ENCODE measurements around the gene DENND5A.

The DENND5A gene

DNA sequence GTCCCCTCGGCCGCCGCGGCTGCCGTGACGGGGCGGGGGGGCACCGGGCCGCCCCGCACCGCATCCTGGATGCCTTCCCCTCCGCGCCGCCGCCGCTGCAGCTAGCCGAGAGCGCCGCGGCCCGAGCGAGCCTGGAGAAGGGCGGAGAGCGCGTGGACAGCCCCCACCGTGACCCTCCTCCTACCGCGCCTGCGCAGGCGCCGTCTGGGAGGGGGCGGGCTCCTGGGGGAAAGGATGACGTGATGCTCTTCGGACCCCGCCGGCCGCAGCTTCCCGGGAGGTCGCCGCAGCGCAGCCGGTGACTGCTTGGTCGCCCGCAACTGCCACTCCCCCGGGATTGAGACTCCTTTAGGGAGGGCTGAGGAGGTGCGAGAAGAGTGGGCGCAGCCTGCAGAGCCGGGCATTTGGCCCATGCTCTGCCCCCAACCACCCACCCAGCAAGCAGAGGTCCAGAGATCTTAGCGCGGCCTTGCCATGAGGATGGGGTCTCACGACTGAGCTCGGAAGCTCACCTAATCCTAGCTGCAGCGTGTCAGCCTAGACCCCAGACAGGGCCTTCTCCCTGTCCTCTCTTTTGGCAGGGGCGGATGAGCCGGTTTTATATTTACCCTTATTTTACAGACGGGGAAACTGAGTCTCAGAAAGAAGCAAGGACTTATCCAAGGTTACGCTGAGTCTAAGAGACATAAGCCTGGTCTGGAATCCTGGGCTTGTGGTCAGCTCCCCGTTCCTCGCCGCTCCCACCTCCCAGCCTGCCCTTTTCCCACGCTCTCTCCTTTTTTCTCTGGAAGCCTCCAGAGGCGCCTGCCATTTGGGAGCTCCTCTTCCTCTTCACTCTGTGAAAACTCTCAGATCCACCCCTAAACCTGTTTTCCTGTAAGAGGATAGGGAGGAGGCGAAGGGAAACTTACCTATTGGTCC is at the start of gene DENND5A:
Gene DENND5A (minus strand): TSS at position 140 of the 921 bp plus-strand sequence. CDS start 281 bp downstream, outside the sequence.
- DNase-seq: peak; percentile 91

DNA sequence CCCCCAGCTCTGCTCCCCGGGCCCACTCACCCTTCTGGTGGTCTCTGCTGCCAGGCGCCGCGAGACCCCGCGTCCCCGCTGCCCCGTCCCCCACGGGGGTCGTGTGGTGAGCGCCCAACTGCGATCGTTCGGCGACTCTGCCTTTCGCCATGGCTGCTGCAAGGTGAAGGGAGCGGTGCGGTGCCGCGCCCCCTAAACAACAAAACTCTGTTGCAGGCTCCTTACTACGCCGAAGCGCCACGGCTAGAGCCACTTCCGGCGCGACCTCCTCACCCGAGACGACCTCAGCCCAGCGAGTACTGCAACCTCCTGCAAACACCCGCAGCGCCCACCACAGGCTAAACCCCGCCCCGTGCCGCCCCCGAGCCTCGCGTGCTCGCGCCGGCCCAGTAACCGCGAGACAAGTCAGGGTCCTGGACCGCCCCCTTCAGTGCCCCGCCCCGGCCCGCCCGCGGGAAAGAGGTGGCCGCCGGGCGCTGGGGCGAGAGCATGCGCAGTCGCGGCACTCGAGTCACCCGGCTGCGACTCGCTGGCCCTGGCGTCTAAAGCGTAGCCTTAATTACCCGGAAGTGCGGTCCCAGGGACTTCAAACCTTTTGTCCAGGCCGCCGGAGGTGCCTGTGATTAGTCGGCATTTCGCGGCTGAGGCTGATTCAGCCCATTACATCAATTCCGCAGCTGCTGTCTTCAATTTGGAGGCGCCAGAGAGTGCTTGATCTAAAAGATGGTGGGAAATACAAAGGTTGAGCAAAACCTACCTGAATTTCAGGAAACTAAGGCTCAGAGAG is 49.3 kb upstream of the DENND5A start, which contains the start of gene TMEM41B:
Gene TMEM41B (minus strand): TSS at position 303 of the 787 bp plus-strand sequence. CDS start 152 bp downstream, at position 151.
- DNase-seq: peak; percentile 100

DNA sequence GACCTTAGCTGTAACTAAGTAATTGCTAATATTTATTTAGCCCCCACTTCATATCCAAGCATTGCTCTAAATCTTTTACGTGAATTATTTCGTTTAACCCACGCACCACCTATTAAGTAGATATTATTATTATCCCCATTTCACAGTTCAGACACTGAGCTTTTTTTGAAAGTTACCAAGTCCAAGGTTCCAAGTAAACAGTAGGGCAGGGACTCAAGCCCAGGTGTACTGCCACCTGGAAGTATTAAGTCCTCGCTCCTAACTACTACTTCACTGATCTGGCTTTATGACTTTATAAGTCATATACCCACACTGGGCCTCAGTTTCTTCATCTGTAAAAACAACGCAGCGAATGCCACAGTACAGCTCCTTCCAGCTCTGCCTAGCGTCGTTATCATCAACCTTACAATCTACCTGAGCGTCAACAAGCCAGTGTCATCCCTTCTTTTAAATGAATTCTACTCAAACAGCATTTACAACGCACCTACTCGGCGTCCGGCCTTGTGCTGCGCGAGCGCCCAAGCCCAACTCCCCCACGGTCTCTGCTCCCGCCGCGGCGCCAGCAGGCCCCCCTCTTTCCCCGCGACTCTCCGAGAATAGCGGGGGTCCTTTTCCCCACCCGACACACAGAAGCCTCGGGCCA is 48.6 kb upstream of the DENND5A start:
- peak; percentile 55 for DNase-seq

DNA sequence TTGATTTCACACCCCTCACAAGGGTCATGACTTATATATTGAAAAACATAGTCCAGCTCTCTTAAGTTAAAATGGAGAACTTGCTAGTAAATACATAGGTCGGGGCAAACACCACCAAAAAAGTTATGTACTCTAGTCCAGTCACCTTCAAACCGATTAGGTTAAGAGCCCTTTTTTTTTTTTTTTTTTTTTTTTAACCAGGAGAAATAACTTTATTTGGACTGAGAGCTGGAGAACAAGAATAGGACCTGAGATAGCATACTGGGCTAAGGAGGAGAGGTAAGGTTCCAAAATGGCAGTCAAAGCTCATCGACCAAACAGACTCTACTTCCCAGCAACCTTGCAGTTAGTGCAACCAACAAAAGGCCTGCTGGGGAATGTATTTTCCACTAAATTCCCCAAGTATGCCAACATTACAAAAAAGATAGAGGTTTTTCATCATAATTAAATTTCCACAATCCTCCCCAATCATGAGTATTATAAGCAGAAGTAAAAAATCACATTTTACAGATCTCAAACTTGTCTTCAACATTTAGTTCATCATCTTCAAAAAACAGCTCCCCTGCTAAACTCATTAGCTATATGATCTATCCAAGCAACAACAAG is 45.4 kb upstream of the DENND5A start:
- DNase-seq: no peak

DNA sequence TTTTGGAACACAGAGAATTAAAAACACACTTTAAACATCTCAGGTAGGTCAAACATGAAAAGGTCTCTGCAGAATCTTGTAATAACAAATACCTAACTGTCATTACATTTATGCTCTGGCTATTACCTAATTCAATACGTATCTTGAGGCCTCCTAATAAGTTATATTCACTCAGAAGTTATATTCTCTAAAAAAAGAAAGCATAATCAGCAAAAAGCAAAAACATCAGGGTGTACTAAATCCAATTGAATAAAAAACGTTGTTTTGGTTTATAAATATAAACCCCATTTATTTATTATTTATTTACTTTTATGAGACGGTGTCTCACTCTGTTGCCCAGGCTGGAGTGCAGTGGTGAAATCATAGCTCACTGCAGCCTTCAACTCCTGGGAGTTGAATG is 39.0 kb upstream of the DENND5A start:
- DNase-seq: no peak

DNA sequence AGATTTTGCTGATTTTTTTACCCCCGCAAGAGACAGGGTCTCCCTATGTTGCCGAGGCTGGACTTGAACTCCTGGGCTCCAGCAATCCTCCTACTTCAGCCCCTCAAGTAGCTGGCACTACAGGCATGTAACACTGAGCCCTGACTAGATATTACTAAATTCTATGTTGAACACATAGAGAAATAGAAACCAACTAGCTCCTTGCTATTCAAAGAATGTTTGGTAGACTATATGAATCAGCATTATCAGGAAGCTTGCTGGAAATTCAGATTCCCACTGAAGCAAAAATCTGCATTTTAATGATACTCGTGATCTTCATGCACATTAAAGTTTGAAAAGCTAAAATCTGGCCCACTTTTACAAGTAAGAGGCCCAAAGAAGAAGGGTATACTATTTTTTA is 37.3 kb upstream of the DENND5A start:
- DNase-seq: no peak

DNA sequence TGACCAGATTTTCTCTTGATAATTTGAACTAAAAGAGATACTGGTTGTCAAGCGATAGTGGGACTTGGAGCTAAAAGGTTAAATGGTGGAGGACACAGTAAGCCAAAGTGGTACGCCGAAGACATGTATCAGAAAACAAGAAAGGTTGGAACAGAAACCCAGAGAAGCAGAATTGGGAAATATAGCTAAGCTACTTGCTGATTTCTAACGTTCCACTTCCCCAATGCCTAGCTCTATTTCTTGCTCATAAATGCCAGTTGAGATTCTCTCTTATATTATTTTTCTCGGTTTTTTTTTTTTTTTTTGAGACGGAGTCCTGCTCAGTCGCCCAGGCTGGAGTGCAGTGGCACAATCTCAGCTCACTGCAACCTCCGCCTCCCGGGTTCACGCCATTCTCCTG is 36.6 kb upstream of the DENND5A start:
- no peak for DNase-seq

DNA sequence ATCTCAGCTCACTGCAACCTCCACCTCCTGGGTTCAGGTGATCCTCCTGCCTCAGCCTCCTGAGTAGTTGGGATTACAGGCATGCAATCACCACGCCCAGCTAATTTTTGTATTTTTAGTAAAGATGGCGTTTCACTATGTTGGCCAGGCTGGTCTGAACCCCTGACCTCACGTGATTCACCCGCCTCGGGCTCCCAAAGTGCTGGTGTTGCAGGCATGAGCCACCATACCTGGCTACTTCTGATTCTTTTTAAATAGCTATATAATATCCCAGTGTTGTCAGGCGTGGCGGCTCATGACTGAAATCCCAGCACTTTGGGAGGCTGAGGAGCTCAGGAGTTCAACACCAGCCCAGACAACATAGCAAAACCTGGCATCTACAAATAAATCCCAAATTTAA is 28.5 kb upstream of the DENND5A start:
- no peak for DNase-seq

DNA sequence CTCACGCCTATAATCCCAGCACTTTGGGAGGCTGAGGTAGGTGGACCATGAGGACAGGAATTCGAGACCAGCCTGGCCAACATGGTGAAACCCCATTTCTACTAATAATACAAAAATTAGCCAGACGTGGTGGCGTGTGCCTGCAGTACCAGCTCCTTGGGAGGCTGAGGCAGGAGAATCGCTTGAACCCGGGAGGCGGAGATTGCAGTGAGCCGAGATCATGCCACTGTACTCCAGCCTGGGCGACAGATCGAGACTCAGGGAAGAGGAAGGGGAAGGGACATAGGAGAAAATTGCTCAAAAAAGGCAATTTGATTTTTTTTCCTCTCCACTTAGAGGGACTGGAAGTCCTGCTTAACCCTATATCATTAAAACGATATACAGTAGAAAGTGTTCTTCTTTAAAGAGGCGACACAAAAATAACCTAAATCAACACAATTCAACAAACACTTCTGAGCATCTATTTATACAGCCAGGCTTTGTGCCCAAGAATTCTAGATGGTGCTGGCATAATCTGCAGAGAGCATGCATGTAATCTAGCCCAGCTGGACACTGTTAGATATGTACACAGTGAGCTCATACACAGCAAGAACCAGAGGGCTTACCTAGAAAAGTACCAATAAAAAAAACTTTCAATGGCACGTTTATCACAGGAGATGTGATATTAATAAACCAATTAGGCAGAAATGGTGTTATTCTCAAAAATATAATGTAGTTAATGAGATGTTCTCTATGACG is 20.9 kb upstream of the DENND5A start:
- DNase-seq: peak; percentile 39

DNA sequence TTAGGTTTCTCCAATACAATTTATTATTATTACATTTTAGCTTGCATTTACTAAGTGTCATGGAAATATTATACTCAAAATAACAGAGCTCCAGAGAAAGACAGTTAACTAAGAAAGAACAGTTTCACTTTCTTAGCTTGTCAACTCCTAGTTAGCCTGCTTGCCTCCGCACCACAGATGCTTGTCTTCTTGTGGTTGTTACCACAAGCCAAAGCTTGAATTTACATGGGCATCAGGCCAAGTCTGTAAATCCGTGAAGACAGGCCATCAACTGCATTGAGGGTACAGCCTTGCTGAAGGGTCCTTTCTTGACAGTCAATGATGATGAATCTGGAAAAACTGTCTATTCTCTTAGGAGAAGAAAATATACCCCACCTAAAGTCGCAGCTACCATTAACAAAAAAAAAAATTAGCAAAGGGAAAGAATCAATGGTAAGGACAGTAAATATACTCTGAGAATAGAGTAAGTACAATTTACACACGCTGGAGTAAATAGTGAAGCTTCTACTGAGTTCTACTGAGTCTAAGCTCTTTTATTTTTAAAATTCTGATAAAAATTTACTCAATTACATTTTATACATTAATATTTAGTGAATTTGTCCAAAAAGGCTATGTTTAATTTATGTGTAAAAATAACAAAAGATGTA is 15.6 kb upstream of the DENND5A start:
- peak; percentile 27 for DNase-seq

DNA sequence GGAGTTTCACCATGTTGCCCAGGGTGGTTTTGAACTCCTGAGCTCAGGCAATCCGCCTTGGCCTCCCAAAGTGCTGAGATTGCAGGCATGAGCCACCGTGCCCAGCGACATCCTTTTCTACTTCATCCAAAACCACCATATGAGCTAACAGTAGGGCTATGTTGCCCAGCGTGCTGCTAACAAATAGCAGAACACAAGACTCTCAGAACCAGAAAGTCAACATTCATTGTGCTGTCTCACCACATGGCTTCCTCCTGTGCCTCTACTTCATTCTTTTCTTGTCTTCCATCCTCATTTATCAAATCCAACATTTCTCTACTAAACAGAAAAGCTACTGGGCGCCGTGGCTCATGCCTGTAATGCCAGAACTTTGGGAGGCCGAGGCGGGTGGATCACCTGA is 12.0 kb upstream of the DENND5A start:
- DNase-seq: no peak

DNA sequence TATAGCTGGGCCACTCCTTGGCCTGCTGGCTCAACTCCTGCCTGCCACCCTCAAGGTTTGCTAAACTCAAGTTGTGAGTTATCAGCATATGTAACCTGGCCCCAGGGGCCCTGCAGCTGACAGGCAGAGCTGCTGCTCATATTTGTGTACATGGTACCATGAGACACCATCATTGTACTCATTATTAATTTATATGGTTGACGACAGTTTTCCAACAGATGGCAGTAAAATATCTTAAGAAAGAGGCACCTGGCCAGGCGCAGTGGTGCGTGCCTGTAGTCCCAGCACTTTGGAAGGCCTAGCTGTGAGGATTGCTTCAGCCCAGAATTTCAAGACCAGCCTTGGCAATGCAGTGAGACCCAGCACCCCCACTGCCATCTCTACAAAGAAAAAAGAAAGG is 11.4 kb upstream of the DENND5A start:
- peak; percentile 35 for DNase-seq

DNA sequence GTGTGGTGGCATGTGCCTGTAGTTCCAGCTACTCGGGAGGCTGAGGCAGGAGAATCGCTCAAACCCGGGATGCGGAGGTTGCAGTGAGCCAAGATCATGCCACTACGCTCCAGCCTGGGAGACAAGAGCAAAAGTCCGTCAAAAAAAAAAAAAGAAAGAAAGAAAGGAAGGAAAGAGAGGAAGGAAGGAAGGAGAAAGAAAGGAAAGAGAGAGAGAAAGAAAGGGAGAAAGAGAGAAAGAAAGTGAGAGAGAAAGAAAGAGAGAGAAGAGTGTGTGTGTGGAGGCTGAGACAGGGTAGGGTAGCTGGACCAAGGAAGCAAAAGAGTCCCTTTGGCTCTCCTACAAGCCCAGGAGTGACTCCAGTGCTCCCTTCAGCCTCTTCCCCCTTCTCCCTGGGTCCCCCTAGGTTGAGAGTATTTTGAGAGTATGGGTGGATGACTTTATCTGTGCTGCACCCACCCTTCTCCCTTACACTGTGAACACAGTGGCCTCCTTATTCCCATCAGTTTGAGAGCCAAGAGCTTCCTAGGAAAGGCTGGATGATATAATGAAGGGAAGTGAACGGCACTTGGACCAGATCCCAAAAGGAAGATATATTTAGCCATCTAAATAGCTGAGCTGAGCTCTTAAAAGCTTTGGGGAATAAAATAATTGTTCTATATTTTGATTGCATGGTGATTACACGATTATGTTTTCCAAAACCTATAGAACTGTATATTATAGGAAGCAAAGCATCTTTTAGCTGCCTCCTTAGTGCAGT is 9.5 kb upstream of the DENND5A start:
- no peak for DNase-seq

DNA sequence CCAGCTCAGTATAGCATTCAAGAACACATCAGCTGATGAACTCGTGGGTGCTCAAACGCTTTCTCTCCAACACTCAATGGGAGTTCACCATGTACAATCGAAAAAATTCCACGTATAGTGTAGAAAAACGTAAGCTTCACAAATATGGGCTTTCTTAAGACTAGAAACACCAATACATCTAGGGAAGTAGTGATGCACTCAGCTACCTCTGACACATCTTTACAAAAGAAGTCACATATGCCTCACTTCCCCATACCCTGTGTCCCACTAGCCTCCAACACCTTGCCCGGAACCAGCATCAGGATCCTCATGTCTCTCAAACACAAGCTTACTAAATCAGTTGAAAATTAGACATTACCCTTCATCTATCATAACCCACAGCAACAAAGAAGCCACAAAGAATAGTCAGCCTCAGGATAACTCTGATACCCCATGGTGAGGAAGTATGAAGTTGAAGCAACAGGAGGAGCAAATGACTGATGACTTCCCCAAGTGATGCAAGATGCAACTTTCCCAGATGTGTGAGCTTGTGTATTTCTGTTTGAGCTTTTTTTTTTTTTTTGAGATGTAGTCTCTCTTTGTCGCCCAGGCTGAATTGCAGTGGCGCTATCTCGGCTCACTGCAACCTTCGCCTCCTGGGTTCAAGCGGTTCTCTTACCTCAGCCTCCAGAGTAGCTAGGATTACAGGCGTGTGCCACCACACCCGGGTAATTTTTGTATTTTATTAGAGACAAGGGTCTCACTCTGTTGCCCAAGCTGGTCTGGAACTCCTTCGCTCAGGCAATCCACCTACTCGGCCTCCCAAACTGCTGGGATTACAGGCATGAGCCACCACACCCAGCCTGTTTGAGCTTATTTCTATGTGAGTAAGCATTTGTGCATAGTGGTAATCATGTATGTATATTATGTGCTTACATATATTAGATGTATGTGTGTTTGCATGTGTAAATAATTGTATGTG is 8.5 kb upstream of the DENND5A start:
- DNase-seq: no peak

DNA sequence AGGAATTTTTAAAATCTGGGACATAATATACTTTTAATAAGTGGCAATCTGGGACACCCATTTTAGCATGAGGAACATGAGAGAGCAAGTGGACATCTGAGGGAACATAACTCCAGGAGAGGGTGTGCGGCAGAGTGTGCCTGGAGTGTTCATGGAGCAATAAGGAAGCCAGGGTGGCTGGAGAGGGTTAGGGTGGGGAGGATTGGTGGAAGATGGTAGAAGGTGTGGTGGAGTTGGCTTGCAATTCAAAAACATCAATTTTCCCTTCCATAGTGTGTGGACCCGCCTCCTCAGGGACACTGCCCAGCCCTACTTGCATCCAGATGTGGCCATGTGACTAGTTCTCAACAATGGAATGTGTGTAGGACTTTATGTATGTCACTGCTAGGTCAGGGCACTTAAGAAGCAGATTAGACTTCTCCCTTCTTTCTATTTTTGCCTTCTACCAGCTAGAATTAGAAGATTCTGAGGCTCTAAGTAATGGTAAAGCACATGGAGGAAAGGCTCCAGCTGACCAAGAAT is 4.4 kb upstream of the DENND5A start:
- DNase-seq: no peak

DNA sequence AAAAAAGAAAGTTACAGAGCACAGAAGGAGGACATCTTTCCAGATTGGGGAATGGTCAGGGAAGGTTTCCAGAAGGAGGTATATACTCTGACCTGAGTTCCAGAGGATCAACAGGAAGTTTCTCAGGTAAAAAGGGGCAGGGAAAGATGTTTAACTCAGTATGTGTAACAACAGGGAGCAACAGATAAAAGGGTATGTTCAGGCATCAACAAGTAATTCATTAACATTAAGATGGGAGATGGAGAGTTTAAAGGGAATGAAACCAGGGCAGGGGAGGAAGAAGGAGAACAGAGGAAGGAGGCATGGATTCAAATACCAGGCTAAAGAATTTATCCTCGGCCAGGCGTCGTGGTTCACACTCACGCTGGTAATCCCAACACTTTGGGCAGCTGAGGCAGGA is 2.5 kb upstream of the DENND5A start:
- DNase-seq: no peak

DNA sequence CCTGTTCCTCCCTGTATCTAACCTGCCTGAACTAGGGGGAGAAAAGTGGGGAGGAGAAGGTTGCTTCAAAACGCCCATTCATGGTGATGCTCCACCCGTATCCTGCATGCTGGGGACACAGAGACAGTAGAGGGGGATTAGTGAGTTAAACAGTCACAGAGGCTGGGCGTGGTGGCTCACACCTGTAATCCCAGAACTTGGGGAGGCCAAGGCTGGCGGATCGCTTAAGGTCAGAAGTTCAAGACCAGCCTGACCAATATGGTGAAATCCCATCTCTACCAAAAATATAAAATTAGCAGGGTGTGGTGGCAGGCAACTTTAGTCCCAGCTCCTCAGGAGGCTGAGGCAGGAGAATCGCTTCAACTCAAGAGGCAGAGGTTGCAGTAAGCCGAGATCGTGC is 1.8 kb upstream of the DENND5A start:
- no peak for DNase-seq

DNA sequence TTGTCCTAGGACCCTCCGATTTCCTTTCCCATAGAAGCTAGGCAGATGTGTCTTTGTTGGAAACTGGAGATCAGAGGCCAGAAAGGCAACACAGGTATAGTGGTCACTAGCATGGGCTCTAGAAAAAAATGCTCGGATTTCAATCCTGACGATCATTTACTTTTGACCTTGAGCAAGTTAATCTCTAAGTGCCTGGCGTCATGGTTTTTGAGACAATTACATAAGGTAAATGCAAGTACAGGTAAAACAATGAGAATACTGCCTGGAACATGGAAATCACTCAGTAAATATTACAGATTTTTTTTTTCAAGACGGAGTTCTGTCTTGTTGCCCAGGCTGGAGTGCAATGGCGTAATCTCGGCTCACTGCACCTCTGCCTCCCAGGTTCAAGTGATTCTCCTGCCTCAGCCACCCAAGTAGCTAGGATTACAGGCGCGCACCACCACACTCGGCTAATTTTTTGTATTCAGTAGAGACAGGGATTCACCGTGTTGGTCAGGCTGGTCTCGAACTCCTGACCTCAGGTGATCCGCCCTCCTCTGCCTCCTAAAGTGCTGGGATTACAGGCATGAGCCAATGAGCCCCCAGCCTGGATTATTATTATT is 1.1 kb upstream of the DENND5A start:
- DNase-seq: peak; percentile 65
